Common myeloid progenitor, CD34-positive (primary cell): ENCODE data around the gene BRAT1.

Experiments used
- CTCF ChIA-PET: fragments of 350-600 bp; sonication (Branson Sonifier 250); formaldehyde crosslinking; loops from one replicate; lab custom pipeline; 2021; ENCODE audit warnings: antibody characterized with exemption; lab: Charles Lee
- POLR2A ChIA-PET: fragments of 350-600 bp; sonication (Branson Sonifier 250); formaldehyde crosslinking; loops from one replicate; lab custom pipeline; 2021; ENCODE audit warnings: antibody characterized with exemption; lab: Charles Lee
- DNase-seq, 3 donors: peaks; one replicate each; pipeline versions ENCODE4 v3.0.0 to v3.0.0-alpha.2; 2013
- H3K27ac ChIP-seq, 2 experiments: 1 replicate in 1 of 2; 2 replicates in 1 of 2; pipeline ENCODE4 v1.7.0; 2013; ENCODE audit warnings: inconsistent platforms in 2 of 2, low read length in 2 of 2, mild to moderate bottlenecking in 2 of 2, low read depth in 1 of 2, moderate library complexity in 1 of 2; ENCODE audit not compliant: severe bottlenecking in 2 of 2, insufficient read depth in 1 of 2, poor library complexity in 1 of 2
- H3K27me3 ChIP-seq, 5 experiments: replicated peaks in 2 of 5; 1 replicate in 3 of 5; 2 replicates in 2 of 5; pipeline versions ENCODE4 v1.6.1 to v1.7.0; 2013; ENCODE audit warnings: low read length in 4 of 5, mild to moderate bottlenecking in 2 of 5, moderate library complexity in 2 of 5, inconsistent platforms in 1 of 5; ENCODE audit not compliant: insufficient read depth in 5 of 5, control insufficient read depth in 4 of 5
- H3K36me3 ChIP-seq, 4 experiments: 1 replicate in 2 of 4; 2 replicates in 2 of 4; pipeline versions ENCODE4 v1.6.1 to v1.7.0; 2013; ENCODE audit warnings: low read length in 3 of 4, control low read depth in 1 of 4, mild to moderate bottlenecking in 1 of 4; ENCODE audit not compliant: control insufficient read depth in 4 of 4, insufficient read depth in 4 of 4
- H3K4me1 ChIP-seq, 4 experiments: 1 replicate in 3 of 4; 2 replicates in 1 of 4; pipeline versions ENCODE4 v1.6.1 to v1.7.1; 2013; ENCODE audit warnings: low read length in 3 of 4, mild to moderate bottlenecking in 3 of 4, control low read depth in 1 of 4, inconsistent platforms in 1 of 4, moderate library complexity in 1 of 4; ENCODE audit not compliant: control insufficient read depth in 4 of 4, insufficient read depth in 4 of 4; ENCODE audit errors: control extremely low read depth in 1 of 4
- H3K4me3 ChIP-seq, 7 experiments: 1 replicate in 4 of 7; 2 replicates in 3 of 7; pipeline versions ENCODE4 v1.5.1 to v1.7.0; 2013; ENCODE audit warnings: mild to moderate bottlenecking in 7 of 7, low read length in 6 of 7, moderate library complexity in 6 of 7, inconsistent platforms in 2 of 7, low read depth in 2 of 7, control low read depth in 1 of 7; ENCODE audit not compliant: insufficient read depth in 4 of 7, control insufficient read depth in 1 of 7; ENCODE audit errors: extremely low read depth in 1 of 7
- H3K9me3 ChIP-seq, 5 experiments: 1 replicate in 4 of 5; 2 replicates in 1 of 5; pipeline versions ENCODE4 v1.6.1 to v1.7.1; 2013; ENCODE audit warnings: low read length in 4 of 5, mild to moderate bottlenecking in 2 of 5, inconsistent platforms in 1 of 5, low read depth in 1 of 5, moderate library complexity in 1 of 5; ENCODE audit not compliant: control insufficient read depth in 4 of 5, insufficient read depth in 2 of 5; ENCODE audit errors: control extremely low read depth in 1 of 5
- WGBS: methylation state at CpG from one replicate; pipeline ENCODE4 v1.1.5; 2013; ENCODE audit not compliant: insufficient coverage; 5-methylcytosine and 5-hydroxymethylcytosine counted together

BRAT1 gene

GRCh38 chr7:2517678-2518507 lies 37.4 kb downstream of the BRAT1 start:
- Histone ChIP-seq H3K36me3 (no peaks in the 10 kb centered on the region), H3K4me3 (no peak overlapping the region), H3K9me3 (no peaks in the 10 kb centered on the region), H3K27ac (no peak overlapping the region), H3K27me3 (peaks cover 0 to 4% (median 0%) of the 10 kb centered on the region in 5 experiments), H3K4me1 (peaks cover 5 to 58% (median 53%) of the 10 kb centered on the region in 4 experiments)
- no peak for DNase-seq
- 97% methylated on average over 14 of the region's 18 CpGs for WGBS
- POLR2A ChIA-PET = interaction anchor here (0.5 kb wide), 1 partner anchor 220 kb away, joined by 3 read pairs; no protein-coding TSS in a partner anchor
- CTCF ChIA-PET = interaction anchor here (0.7 to 1.3 kb wide), 5 partner anchors 8 to 20 kb away, joined by 3 to 5 read pairs (median 4); no protein-coding TSS in a partner anchor

- 66% methylated on average over 8 of the region's 8 CpGs for WGBS
- H3K4me1 ChIP-seq = peaks cover 7 to 58% (median 53%) of the 10 kb centered on the region in 4 experiments
- no peak overlapping the region for H3K27ac ChIP-seq
- H3K4me3 ChIP-seq = no peak overlapping the region
- no peaks in the 10 kb centered on the region for H3K36me3 ChIP-seq
- DNase-seq = no peak
- no peaks in the 10 kb centered on the region for H3K9me3 ChIP-seq
- ChIA-PET CTCF (interaction anchor here (0.6 to 1.3 kb wide), 4 partner anchors 9 to 48 kb away, joined by 3 to 5 read pairs (median 4); no protein-coding TSS in a partner anchor), POLR2A (no interaction called here)
- peaks cover 0 to 4% (median 0%) of the 10 kb centered on the region in 5 experiments for H3K27me3 ChIP-seq
Observed at GRCh38 chr7:2517026-2517425, 38.3 kb downstream of the BRAT1 start.

- DNase-seq = no peak
- ChIA-PET CTCF (interaction anchor here (1.3 kb wide), 2 partner anchors 10 to 38 kb away, joined by 3 read pairs; no protein-coding TSS in a partner anchor), POLR2A (no interaction called here)
- H3K4me3 ChIP-seq = no peak overlapping the region
- H3K9me3 ChIP-seq = no peaks in the 10 kb centered on the region
- peaks cover 0 to 4% (median 0%) of the 10 kb centered on the region in 5 experiments for H3K27me3 ChIP-seq
- peaks cover 3 to 58% (median 52%) of the 10 kb centered on the region in 4 experiments for H3K4me1 ChIP-seq
- H3K36me3 ChIP-seq = no peaks in the 10 kb centered on the region
- WGBS = 97% methylated on average over 5 of the region's 8 CpGs
- no peak overlapping the region for H3K27ac ChIP-seq
Observed at GRCh38 chr7:2516194-2516555, 39.1 kb downstream of the BRAT1 start.

DNA sequence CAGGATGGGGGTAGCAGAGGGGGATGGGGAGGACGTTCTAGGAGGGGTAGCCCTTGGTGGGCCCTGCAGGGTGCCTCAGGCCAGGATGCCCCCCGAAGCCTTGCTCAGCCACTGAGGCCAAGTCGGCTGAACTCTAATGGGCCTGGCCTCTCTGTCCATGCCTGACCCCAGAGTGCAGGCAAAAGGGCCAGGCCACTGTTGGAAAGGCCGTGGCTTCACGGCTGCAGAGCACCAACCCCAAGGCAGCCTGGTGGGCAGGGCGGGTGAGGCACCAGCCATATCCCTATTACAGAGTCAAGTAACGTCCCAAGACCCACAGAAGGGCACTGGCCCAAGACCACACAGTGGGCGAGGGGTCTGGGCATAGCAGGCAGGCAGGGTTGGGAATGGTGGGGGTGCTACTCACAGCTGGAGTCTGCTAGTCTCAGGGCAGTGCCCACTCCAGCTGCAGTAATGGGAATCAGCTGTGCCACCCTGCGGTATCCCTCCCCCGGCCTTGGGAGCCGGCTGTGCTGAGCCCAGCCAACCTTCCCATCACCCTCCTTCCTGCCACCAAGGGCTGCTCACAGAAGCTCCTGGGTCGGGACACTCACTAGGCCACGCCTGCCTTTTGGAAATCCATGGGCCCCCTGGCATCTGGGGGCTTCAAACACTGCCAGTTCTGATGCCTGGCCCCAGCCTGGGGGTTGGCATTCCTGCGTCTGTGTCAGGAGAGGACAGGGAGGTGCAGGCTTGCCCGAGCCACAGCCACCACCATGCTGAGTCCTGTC lies 39.7 kb downstream of the BRAT1 start:
- no peak overlapping the region for H3K27ac ChIP-seq
- 96% methylated on average over 15 of the region's 15 CpGs for WGBS
- peaks cover 0 to 4% (median 0%) of the 10 kb centered on the region in 5 experiments for H3K27me3 ChIP-seq
- no peak overlapping the region for H3K4me3 ChIP-seq
- H3K4me1 ChIP-seq = peaks cover 3 to 58% (median 52%) of the 10 kb centered on the region in 4 experiments
- POLR2A ChIA-PET = no interaction called here
- CTCF ChIA-PET = interaction anchor here (1.3 kb wide), 1 partner anchor 38 kb away, joined by 3 read pairs; no protein-coding TSS in a partner anchor
- DNase-seq = no peak
- H3K9me3 ChIP-seq = no peaks in the 10 kb centered on the region
- no peaks in the 10 kb centered on the region for H3K36me3 ChIP-seq

GRCh38 chr7:2514473-2515423 lies 40.6 kb downstream of the BRAT1 start:
- POLR2A ChIA-PET = no interaction called here
- Histone ChIP-seq H3K36me3 (no peaks in the 10 kb centered on the region), H3K27ac (no peak overlapping the region), H3K27me3 (peaks cover 0 to 2% (median 0%) of the 10 kb centered on the region in 5 experiments), H3K9me3 (no peaks in the 10 kb centered on the region), H3K4me3 (no peak overlapping the region), H3K4me1 (peaks cover 3 to 60% (median 54%) of the 10 kb centered on the region in 4 experiments)
- CTCF ChIA-PET = interaction anchor here (1.3 kb wide), 1 partner anchor 37 kb away, joined by 3 read pairs; no protein-coding TSS in a partner anchor
- WGBS = 85% methylated on average over 8 of the region's 9 CpGs
- no peak for DNase-seq

DNA sequence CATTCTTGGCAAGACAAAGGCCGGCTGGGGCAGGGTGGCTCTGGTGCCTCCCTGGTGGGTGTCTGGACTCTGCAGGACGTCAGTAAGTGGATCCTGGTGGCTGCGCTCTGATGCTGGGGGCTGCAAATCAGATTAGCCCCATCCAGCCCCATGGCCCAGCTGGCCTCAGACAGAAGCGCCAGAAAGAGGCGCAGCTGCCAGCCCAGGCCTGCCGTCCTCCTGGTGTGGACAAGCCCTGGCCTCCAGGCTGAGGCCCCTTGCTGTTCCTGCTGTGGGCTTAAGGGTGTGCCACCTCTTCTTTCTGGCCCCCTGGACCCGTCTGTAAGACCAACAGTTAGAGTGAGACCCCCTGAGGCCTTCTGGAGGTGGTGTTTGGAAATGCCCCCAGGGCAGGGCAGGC lies 41.6 kb downstream of the BRAT1 start:
- DNase-seq = no peak
- ChIA-PET CTCF (no interaction called here), POLR2A (no interaction called here)
- Histone ChIP-seq H3K9me3 (no peaks in the 10 kb centered on the region), H3K27me3 (peaks cover 0 to 2% (median 0%) of the 10 kb centered on the region in 5 experiments), H3K27ac (no peak overlapping the region), H3K4me1 (peaks cover 3 to 64% (median 58%) of the 10 kb centered on the region in 4 experiments), H3K4me3 (no peak overlapping the region), H3K36me3 (no peaks in the 10 kb centered on the region)
- WGBS = 95% methylated on average over 7 of the region's 7 CpGs
